ENCODE measurements around the gene PRMT5. TPM values are rescaled to one million over a fixed set of nuclear protein-coding genes. Genes with fewer than 3 reads are reported as not detected.
"Not testable (repeated sequence)": the region's sequence is repeated elsewhere in the genome, so short reads cannot be mapped to it uniquely, and the experiment has no call there.

Gene PRMT5
- total and polyA plus RNA-seq, 8 donors: 15.6 to 31.8 (median 28.1) TPM

DNA sequence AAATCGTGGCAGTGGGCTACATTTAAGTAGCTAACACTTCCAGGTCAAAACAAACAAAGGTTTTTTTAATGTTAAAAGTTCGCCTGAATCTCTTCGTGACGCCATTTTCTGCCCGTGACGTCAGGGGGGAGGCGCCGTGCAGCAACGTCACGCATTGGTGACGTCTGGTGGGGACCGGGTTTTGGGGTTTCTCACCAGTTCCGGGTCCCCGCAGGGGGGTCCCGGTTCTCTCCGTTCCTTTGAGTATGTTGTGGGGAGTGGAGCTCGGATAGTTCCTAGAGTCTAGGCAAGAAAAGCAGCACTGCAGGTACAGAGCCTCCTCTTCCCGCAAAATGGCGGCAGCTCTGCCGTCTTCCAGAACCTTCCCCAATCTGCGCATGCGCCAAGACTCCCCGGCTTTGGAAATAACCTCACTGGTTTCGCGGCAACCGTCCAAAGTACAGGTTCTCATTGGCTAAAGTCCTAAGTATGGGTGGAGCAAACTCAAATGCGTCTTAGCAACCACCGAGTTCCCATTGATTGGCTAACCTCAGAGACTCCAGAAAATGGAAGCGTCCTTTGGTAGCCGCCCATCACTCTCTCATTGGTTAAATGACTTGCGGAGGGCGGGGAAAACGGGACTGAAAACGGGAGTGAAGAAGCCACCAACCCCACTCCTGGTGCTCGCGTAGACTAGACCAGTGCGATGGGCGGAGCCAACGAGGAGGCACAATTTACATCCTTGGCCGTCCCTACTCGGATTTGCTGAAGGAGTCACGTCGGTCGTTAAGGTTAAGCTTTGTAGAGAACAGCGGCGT is 10.2 kb downstream of the PRMT5 start, which contains the start of gene RBM23:
RBM23 (minus strand) TSS at position 346 of the 797 bp plus-strand sequence.
- Histone ChIP-seq H3K36me3 (peaks cover 2 to 18% (median 15%) of the 10 kb centered on the region in 3 donors), H3K4me3 (peak within 1 kb of the TSS; percentile 49 to 77 (median 74)), H3K27ac (peak within 1 kb of the TSS; percentile 98 to 100 (median 99)), H3K27me3 (no peaks in the 10 kb centered on the region), H3K9me3 (no peaks in the 10 kb centered on the region), H3K4me1 (peaks cover 0 to 16% (median 0%) of the 10 kb centered on the region in 3 donors)
- peak; percentile 93 for FAIRE-seq
- peak; percentile 90 to 97 (median 94) for ATAC-seq
- peak; percentile 99 to 100 (median 100) for DNase-seq
- intact Hi-C loops (cut with DNase I): no loop called here
- 0 to 1% methylated on average over 46 of the region's 46 CpGs for WGBS, 2 donors
- TF ChIP-seq, protein P1, sequence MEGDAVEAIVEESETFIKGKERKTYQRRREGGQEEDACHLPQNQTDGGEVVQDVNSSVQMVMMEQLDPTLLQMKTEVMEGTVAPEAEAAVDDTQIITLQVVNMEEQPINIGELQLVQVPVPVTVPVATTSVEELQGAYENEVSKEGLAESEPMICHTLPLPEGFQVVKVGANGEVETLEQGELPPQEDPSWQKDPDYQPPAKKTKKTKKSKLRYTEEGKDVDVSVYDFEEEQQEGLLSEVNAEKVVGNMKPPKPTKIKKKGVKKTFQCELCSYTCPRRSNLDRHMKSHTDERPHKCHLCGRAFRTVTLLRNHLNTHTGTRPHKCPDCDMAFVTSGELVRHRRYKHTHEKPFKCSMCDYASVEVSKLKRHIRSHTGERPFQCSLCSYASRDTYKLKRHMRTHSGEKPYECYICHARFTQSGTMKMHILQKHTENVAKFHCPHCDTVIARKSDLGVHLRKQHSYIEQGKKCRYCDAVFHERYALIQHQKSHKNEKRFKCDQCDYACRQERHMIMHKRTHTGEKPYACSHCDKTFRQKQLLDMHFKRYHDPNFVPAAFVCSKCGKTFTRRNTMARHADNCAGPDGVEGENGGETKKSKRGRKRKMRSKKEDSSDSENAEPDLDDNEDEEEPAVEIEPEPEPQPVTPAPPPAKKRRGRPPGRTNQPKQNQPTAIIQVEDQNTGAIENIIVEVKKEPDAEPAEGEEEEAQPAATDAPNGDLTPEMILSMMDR (IDR thresholded peaks at IDR 0.05): no peak

DNA sequence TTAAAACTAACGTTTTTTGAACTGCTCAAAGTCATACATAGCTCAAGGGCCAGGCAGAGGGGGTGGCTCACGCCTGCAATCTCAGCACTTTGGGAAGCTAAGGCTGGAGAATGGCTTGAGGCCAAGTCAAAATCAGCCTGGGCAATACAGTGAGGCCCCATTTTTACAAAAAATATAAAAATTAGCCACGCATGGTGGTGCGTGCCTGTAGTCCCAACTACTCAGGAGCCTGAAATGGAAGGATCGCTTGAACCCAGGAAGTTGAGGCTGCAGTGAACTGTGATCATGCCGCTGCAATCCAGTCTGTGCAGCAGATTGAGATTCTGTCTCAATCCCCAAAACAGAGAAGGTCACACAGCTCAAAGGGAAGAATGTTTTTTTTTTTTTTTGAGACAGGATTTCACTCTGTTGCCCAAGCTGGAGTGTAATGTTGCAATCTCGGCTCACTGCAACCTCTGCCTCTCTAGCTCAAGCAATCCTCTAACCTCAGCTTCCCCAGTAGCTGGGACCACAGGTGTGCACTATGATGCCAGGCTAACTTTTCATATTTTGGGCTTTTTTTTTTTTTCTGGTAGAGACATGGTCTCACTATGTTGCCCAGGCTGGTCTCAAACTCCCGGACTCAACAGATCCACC is 13.2 kb downstream of the PRMT5 start:
- no peaks in the 10 kb centered on the region for H3K9me3 ChIP-seq
- H3K27me3 ChIP-seq: no peaks in the 10 kb centered on the region
- no peak for DNase-seq
- H3K36me3 ChIP-seq: no peaks in the 10 kb centered on the region
- H3K27ac ChIP-seq: peak overlapping the region in 1 of 4 donors; percentile 28
- 81 to 83% methylated on average over 8 of the region's 8 CpGs for WGBS, 2 donors
- intact Hi-C loops (cut with DNase I): no loop called here
- no peak for FAIRE-seq
- no peak overlapping the region for H3K4me3 ChIP-seq
- no peak for ATAC-seq
- TF ChIP-seq, protein P1 (IDR thresholded peaks at IDR 0.05): no peak
- H3K4me1 ChIP-seq: peaks cover 0 to 16% (median 0%) of the 10 kb centered on the region in 3 donors

DNA sequence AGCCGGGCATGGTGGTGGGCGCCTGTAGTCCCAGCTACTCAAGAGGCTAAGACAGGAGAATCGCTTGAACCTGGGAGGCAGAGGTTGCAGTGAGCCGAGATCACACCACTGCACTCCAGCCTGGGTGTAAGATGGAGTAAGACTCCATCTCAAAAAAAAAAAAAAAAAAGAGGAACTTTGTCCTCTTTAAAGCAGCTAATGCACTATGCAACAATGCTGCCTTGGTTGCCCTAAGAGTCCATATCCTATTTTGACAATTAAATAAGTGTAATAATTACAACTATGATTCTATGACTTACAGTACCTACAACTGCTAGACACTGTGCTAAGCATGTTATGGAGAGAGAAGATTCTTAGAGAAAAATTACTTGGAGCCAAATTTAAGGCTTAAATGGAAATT is 14.3 kb downstream of the PRMT5 start:
- FAIRE-seq; DNase-seq; intact Hi-C loops (cut with DNase I); H3K27ac ChIP-seq; H3K36me3 ChIP-seq; H3K9me3 ChIP-seq; H3K4me3 ChIP-seq; H3K27me3 ChIP-seq; ATAC-seq: not testable (repeated sequence)
- H3K4me1 ChIP-seq: peaks cover 0 to 15% (median 0%) of the 10 kb centered on the region in 3 donors
- 97 to 100% methylated on average over 4 of the region's 4 CpGs for WGBS, 2 donors

DNA sequence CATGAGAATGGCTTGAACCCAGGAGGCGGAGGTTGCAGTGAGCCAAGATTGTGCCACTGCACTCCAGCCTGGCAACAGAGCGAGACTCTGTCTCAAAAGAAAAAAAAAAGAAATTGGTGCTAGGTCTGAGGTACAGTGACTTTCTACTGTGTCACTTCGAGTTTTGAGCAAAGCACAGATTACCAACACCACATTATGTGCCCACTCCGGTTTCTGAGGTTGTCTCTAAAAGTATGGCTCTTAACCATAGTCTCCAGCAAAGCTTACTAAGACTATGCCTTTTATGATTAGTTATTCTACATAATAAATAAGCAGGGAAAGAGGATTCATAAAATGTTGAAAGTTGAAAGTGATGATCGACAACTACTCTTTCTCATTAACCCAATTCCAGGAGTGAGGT is 18.3 kb downstream of the PRMT5 start:
- Histone ChIP-seq H3K36me3 (peaks cover 0 to 39% (median 18%) of the 10 kb centered on the region in 3 donors), H3K4me1 (no peaks in the 10 kb centered on the region), H3K9me3 (no peaks in the 10 kb centered on the region), H3K4me3 (no peak overlapping the region), H3K27me3 (no peaks in the 10 kb centered on the region), H3K27ac (no peak overlapping the region)
- TF ChIP-seq, protein P1 (IDR thresholded peaks at IDR 0.05): no peak
- no peak for FAIRE-seq
- no peak for DNase-seq
- ATAC-seq: no peak
- intact Hi-C loops (cut with DNase I): no loop called here
- 83 to 90% methylated on average over 5 of the region's 5 CpGs for WGBS, 2 donors

DNA sequence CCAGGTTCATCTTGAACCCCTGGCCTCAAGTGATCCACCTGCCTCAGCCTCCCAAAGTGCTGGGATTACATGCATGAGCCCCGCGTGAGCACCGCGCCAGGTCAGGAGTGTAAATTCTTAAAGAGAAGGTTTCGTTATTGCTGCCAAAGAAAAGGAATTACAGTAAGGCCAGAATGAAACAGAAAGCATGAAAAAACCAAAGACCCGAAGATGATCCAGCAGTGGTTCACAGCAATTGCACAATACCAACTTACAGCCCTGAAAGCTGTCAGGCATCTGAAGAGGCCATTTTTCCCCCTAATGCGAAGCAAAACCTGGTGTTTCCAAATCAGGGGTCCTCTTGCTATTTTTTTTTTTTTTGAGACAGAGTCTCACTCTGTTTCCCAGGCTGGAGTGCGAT is 20.6 kb downstream of the PRMT5 start:
- TF ChIP-seq, protein P1 (IDR thresholded peaks at IDR 0.05): no peak
- WGBS, 2 donors: 92% methylated on average over 8 of the region's 8 CpGs
- peaks cover 0 to 7% (median 4%) of the 10 kb centered on the region in 3 donors for H3K4me1 ChIP-seq
- no peak for FAIRE-seq
- no peak for DNase-seq
- H3K4me3 ChIP-seq: no peak overlapping the region
- ATAC-seq: no peak
- H3K27ac ChIP-seq: no peak overlapping the region
- H3K36me3 ChIP-seq: peaks cover 5 to 54% (median 31%) of the 10 kb centered on the region in 3 donors
- intact Hi-C loops (cut with DNase I): no loop called here
- no peaks in the 10 kb centered on the region for H3K9me3 ChIP-seq
- no peaks in the 10 kb centered on the region for H3K27me3 ChIP-seq
